GM19239 (cell line): ENCODE data around the gene ACTR3C.

Experiments
- DNase-seq: peaks from one replicate; pipeline ENCODE4 v3.0.0; 2011; ENCODE audit warnings: low spot score; ENCODE audit not compliant: insufficient read length
- FAIRE-seq: peaks from 2 replicates; lab custom pipeline; 2011; peaks lifted over from hg19 to GRCh38; lab: Jason Lieb, UNC

ACTR3C gene

DNA sequence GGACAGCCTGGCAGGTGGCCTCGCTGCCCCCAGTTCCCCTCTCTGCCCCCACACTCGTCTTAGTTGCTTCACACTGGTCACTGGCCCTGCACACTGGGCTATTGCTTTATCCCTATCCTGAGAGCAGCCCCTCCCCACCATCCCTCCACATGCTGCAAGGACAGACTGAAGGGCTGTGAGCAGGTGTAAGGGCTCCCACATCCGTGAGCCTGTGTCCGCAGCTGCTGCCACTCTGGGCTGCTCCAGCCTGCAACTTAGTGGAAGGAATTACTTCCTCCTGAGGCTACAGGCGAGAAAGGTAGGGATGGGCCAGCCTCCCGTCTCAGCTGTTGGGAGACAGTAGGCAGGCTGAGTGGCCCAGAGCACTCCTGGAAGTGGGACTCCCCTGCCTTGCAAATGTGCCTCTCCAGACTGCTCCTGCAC, 14.3 kb upstream of the ACTR3C start:
- FAIRE-seq (no peak), DNase-seq (no peak)

DNA sequence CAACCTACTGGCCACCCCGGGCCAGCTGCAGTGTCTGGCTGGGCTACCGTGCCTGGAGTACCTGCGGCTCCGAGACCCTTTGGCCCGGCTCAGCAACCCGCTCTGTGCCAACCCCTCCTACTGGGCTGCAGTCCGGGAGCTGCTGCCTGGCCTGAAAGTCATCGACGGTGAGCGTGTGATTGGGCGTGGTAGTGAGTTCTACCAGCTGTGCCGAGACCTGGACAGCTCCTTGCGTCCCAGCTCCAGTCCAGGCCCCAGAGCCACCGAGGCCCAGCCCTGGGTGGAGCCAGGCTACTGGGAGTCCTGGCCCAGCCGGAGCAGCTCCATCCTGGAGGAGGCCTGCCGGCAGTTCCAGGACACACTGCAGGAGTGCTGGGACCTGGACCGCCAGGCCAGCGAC, 13.8 kb upstream of the ACTR3C start:
- FAIRE-seq: no peak
- DNase-seq: no peak

DNA sequence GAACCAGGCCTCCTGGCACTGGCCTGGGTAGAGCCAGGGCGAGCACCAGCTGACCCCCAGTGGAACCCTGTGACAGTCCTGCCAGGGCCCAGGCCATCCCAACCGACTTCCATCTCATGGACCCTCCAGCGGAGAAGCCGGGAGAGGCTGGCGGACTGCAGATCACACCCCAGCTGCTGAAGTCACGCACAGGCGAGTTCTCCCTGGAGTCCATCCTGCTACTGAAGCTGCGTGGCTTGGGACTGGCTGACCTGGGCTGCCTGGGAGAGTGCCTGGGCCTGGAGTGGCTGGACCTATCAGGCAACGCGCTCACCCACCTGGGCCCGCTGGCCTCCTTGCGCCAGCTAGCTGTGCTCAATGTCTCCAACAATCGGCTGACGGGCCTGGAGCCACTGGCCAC, 13.4 kb upstream of the ACTR3C start:
- FAIRE-seq (no peak), DNase-seq (no peak)

DNA sequence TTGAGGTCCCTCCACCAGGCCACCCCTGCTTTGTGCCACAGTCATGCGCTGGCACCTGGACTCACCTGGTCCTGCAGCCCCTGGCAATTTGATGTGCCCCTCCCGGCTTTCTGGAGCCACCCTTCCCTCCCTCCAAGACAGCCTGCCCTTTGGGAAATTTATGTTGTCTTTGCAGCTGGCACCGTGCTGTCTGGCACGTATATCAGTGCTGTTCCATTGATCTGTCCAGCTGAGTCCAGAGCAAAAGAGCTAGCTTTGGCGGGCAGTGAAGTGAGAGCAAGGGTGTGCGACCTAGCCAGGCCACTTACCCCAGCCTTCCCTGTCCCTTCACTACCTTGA, 12.4 kb upstream of the ACTR3C start:
- DNase-seq (no peak), FAIRE-seq (no peak)

DNA sequence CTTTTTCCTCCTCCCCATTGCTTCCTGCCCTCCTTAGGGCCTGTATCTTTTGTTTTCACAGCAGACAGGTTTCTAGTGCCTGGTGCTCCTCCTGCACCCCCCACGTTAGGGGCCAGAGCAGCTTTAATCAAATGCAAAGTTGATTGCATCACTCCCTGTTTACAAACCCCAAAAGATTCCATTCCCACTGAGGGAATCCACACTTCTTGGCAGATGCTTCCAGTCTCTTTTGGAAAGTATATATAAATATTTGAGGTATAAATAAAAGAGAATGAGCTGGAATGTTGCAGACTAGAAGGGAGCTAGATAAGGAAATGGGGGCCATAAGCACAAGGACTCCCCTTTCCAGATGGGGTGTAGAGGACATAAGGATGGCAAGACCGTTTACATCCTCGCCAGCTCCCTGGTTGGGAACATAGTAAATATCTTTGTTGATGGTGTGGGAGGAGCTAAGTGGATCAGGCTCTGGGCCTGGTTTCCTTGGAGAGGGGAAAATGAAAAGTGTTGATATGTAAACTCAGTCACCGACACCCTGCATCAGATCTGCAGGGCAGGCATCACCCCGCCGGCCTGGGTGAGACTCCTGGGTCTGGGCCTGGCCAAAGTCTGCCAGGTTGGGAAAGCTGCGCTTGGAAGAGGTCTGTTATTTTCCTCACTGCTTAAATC, 11.9 kb upstream of the ACTR3C start:
- DNase-seq: no peak
- FAIRE-seq: no peak

DNA sequence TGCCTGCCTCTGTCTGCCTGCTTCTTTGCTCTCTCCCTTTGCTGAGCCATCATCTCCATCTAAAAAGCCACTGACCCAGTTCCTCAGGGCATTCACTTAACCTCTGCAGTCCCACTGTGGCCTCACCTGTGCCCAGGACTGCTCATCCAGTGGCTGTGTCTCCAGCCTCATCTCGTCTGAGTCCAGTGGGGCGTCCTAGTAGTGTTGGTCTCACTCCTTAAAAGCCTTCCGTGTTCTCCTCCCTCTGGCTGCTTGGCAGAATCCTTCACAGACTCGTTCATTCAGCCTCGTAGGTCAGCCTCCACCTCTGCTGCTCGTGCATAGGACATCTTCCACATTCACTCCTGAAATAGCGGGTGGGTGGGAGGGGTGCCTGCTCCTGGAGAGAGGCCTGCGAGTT, 10.8 kb upstream of the ACTR3C start:
- FAIRE-seq (no peak), DNase-seq (no peak)

DNA sequence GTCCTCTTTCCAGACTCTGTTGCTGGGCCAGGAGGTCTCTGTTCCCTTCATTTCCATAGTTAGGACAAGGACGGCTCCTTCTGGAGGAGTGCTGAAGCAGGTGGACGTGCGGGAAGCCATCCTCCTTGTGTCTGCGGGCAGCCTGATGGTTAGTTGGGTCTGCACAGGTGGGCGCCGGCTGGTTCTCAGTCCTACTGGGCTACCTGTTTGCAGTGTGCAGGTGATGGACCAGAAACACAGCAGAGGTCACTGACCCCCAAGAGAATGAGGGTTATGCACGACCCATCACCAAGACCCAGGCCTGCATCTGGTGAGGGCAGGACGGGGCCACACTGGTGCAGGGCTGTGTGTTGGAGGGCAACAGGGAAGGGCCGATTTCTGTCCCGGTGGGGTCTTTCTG, 10.3 kb upstream of the ACTR3C start:
- FAIRE-seq (no peak), DNase-seq (no peak)

DNA sequence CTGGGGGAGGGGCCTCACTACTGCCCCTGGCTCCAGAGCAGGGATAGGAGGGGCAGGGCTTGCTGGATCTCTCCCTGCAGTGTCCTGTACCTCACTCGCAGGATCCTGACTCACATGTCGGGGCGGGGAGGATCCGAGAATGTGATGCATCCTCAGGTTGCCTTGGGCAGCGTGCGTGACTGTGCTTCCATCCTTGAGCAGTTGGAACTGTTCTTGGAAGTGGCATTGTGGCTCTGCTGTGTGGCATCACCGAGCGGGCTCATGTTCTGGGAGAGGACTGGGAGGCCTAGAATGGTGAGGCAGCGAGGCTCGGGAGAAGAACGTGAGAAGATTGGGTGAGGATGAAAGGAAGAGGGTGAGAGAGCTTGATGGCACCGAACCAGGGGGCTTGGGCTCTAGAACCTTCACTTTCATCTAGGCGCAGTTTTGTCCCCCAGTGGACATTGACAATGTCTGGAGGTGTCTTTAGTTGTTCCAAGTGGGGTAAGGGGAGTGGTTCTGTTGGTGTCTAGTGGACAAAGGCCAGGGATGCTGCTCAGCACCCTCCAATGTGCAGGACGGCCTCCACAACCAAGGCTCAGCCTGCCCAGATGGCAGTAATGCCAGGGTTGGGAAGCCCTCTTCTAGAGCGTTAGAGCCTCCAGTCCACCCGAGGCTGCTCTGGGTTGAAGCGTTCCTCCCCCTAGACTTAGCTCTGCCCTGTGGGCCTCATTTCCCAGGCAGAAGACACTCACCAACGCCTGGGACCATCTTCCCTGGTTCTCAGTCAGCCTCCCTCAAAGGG, 9.7 kb upstream of the ACTR3C start:
- FAIRE-seq: no peak
- DNase-seq: no peak

DNA sequence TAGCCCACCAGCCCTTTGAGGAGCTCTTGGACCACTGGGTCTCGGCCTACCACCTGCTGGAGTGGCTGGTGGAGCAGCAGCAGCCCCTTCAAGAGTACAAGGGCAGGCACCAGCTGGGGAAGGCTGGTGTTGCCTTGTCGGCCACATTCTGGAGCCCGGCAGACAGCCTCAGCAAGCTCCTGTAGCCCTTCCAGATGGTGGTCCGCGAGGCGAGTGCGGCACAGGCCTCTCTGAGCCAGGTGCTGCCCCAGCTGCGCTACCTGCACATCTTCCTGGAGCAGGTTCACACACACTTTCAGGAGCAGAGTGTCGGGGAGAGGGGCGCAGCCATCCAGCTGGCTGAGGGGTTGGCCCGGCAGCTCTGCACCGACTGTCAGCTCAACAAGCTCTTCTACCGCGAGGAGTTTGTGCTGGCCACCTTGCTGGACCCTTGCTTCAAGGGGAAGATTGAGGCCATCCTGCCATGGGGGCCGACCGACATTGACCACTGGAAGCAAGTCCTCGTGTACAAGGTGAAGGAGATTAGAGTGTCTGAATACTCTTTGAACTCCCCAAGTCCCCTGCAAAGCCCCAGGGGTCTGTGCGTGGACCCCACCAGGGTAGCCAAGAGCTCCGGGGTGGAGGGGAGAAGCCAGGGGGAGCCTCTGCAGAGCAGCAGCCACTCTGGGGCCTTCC, 7.0 kb upstream of the ACTR3C start:
- FAIRE-seq: no peak
- DNase-seq: no peak

DNA sequence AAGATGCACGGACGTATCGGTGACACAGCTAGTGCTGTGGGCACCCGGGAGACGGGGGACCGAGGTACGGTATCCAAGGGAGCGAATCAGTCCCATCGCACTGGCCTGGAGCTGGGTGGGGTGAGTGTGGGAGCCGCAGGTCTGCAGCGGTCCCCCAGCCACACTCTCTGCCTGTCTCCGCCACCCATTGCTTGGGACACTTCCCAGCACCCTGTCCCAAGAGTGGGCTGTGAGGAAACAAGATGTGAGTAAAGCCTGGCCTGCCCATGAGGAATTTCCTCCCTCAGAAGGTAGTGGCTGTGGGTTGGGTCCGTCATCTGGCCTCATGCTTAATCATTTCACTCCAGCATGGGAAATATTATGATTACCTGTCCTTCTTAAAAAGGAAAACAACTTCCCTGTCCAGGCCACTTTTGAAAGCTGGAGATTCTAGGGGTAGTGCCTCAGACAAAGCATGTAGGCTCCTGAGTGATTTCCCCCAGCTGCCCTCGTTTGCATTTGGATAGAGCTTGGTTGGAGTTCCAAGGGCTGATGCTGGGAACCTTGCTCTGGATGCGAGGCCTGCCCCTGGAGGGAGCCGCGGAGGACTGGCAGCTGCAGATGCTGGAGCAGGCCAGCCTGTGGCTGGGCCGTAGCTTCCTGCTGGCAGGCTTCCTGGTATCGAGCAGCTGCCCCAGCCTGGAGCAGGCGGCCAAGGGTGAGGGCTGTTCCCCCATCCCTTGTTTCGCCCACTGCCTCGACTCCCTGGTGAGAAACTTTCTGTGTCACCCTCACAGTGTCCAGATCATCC, 6.2 kb upstream of the ACTR3C start:
- DNase-seq (no peak), FAIRE-seq (no peak)

DNA sequence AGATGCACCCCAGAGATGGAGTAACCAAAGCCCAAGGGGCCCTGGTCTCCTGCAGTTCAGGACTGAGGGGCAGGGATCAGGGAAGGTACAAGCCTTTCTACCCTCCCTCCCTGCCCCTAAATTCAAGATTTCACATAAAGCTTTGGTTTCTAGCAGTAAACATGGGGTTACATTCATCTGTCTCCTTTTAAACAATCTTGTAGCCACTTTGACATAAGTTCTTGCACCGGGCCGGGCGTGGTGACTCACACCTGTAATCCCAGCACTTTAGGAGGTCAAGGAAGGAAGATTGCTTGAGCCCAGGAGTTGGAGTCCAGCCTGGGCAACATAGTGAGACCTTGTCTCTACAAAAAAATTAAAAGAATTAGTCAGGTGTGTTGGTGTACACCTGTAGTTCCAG, 4.0 kb upstream of the ACTR3C start:
- no peak for DNase-seq
- no peak for FAIRE-seq

DNA sequence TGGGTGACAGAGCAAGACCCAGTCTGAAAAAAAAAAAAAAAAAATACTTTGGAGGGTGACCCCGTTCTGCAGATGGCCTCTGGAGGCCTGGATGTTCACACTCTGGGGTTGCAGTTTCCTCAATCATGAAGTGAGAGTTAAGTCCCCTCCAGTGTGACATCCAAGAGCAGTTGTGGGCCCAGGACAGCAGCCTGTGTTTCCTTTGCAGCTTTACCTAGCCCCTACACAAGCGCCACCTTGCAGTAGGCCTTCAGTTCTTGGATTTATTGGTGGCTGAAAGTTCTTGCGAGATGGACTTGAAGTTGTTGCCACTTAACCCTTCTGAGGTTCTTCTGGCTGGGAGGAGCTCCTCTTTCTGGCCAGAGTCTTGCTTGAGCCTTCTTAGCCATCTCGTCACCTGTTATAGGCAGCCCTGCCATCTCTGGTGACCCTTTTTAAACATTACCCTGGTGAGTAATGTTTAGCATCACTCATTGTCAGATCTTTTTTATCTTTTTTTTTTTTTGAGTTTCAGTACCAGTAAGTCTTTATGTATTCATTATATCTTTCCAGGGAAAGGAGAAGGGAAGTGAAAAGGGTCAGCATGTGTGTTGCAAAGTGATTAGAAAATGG, 3.4 kb upstream of the ACTR3C start:
- DNase-seq (no peak), FAIRE-seq (no peak)

DNA sequence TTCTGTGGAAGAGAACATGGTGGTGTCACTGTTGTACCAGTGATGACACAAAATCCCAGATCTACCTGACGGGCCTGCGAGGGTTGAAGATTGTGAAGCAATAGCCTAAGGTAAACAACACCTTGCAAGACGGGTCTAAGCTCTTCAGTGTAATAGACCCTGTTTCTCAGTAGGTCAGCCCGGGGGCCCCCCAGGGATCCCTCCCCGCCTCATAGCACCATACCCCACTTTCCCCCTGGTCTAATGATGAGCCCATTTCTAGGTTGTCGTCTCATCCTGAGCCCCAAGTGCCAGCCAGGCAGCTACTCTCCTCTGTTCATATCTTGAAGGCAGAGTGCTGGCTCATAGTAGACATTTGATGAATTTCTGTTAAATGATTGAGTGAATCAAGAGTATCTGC, 2.6 kb upstream of the ACTR3C start:
- FAIRE-seq (no peak), DNase-seq (no peak)

DNA sequence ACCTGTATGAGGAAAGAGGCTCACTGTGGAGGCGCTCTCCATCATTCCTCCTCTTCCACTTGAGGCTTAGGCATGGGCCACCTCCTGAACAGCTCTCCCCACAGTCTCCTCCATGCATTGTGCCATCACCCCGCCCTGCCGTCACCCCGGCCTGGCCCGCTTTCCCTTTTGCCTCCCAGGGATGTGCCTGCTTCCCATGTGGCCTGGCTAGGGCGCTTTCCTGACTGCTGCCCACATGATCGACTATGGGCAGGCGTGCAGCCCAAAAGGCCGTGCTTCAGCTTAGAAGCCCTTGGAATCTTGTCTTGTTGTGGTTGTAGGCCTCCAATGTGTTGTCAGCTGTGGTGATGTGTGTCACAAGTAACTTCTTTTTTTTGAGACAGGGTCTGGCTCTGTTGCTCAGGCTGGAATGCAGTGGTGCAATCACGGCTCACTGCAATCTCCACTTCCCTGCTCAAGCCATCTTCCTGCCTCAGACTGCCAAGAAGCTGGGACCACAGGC, 1.8 kb upstream of the ACTR3C start:
- DNase-seq (no peak), FAIRE-seq (no peak)

DNA sequence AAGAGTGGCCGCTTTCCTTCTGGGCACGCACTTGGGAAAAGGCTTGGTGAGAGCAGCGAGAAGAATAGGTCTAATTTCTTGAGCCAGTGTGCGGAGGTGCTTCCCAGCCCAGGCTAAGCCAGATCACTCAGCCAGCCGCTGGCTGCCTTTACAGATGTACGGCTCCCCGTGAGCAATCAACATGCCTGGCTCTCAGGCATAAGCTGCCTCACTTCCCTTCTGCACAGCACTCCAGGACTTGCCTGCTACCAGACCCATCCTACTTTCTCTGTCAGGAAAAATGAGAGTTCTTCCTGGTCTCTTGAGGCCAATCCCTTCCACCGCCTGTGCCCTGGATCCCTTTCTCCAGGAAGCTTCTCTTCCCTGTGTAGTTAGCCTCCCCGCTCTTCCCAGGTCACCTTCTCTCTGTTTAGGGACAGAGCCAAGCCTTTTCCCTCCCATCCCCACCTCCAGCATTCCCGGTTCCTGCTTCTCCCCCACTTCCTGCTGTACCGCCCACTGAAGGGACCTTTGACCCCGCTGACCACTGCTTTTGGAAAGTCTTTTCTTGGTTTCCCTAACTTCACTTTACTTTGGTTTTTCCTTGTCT, 1.1 kb upstream of the ACTR3C start:
- DNase-seq: no peak
- no peak for FAIRE-seq

DNA sequence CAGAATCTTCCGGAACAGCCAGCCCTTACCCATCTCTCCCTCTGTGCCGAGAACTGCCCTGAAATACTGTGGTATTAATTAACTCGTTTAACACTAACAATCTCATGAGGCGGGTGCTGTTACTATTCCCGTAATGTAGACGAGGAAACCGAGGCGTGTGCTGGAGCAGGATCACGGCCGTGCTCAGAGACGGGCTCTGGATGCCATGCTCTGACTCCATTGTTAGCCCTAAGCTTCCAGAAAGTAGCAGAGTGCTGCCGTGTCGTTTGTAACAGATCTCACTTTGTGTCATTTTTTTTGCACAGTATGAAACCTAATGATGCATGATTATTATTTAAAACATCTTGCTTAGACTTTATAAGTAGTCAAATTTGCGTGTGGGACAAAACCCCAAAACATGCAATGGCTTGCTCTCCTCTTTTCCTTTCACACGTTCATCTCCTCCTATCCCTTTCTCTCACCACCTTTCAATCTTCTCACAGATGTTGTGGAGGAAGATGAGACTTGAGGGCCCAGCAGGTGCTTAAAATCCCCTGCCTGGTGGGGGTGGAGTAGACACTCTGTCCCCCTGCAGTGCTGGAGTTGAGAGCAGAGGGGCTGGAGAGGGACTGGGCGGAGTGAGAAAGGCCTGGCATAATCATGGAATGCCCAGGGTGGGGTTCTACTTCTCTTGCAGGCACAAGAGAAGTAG, 482 bp upstream of the ACTR3C start:
- DNase-seq (no peak), FAIRE-seq (peak; percentile 68)

DNA sequence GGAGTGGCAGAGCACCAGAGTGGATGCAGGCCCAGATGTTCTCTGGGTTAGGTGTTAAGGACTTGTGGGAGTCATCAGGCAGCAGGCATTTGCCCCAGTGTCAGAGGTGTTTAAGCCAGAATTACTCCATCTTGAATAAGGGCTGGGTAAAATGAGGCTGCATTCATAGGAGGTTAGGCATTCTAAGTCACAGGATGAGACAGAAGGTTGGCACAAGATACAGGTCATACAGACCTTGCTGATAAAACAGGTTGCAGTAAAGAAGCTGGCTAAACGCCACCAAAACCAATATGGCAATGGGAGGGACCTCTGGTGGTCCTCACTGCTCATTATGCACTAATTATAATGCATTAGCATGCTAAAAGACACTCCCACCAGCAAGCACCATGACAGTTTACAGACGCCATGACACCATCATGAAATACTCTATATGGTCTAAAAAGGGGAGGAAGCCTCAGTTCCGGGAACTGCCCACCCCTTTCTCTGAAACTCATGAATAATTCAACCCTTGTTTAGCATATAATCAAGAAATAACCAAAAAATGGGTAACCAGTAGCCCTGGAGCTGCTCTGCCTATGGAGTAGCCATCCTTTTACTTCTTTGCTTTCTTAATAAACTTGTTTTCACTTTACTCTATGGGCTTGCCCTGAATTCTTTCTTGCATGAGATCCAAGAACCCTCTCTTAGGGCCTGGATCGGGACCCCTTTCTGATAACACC, 1.1 kb downstream of the ACTR3C start:
- DNase-seq: no peak
- FAIRE-seq: peak; percentile 35

DNA sequence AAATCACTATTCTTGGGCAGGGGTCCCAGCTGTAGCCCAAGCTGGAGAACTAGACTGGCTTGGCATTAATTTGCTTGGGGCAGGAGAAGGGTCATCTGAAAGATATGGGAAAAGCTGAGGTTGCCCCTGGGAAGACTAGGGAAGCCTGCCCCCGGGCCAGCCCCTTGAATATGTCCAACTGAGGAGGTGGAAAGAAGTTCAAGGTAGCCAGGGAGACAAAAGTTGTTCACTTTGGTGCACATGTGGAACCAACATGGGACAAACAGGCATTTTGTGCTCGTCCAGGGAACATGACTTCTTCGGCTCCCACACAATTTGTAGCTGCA, 1.6 kb downstream of the ACTR3C start:
- FAIRE-seq: no peak

More for the DNA sequence above, 1.6 kb downstream of the ACTR3C start:
- DNase-seq: no peak
